MCF 10A (cell line): ENCODE data around the gene IFI27. TPM values are rescaled to one million over a fixed set of nuclear protein-coding genes. Genes with fewer than 3 reads are reported as not detected.
A peak's percentile ranks its signal among the peaks of the same experiment; 100 is the strongest.

Source experiments
- BruUV-seq: library from RNA; stranded (reverse); fragments of 400-500 nt; replicated peaks from 2 replicates; lab custom pipeline; 2021; lab: Mats Ljungman, UMichigan
- CTCF ChIA-PET: fragments of 300-600 bp; sonication (Branson Sonifier 250); formaldehyde crosslinking; extraction: SDS; loops from one replicate; lab custom pipeline; 2021; ENCODE audit warnings: antibody characterized with exemption, inconsistent platforms; lab: Yijun Ruan, JAX
- POLR2A ChIA-PET: fragments of 300-600, 350-650 bp; sonication (Branson Sonifier 250); formaldehyde crosslinking; extraction: SDS; loops from one replicate; lab custom pipeline; 2020; ENCODE audit warnings: antibody characterized with exemption, inconsistent platforms; lab: Yijun Ruan, JAX
- DNase-seq: peaks from one replicate; pipeline ENCODE4 v3.0.0-alpha.2; 2018; ENCODE audit not compliant: unreplicated experiment
- H3K27ac Mint-ChIP-seq: one replicate; pipeline ENCODE4 v1.8.0; 2022; ENCODE audit warnings: mild to moderate bottlenecking, low read depth, mixed read lengths; ENCODE audit not compliant: unreplicated experiment
- H3K27me3 Mint-ChIP-seq: one replicate; pipeline ENCODE4 v1.8.0; 2022; ENCODE audit warnings: mixed read lengths; ENCODE audit not compliant: insufficient read depth, unreplicated experiment
- H3K36me3 Mint-ChIP-seq: one replicate; pipeline ENCODE4 v1.8.0; 2022; ENCODE audit warnings: mild to moderate bottlenecking, moderate library complexity, mixed read lengths; ENCODE audit not compliant: insufficient read depth, unreplicated experiment
- H3K4me1 Mint-ChIP-seq: one replicate; pipeline ENCODE4 v1.8.0; 2022; ENCODE audit warnings: mixed read lengths; ENCODE audit not compliant: insufficient read depth, unreplicated experiment
- H3K4me3 Mint-ChIP-seq: one replicate; pipeline ENCODE4 v1.8.0; 2022; ENCODE audit warnings: mild to moderate bottlenecking, moderate library complexity, mixed read lengths; ENCODE audit not compliant: unreplicated experiment
- H3K9me3 Mint-ChIP-seq: one replicate; pipeline ENCODE4 v1.8.0; 2022; ENCODE audit warnings: mixed read lengths; ENCODE audit not compliant: unreplicated experiment
- intact Hi-C: fragments of 100-400 bp; cut with micrococcal nuclease; formaldehyde crosslinking; loops from 2 replicates; pipeline ENCODE4 v1.14.1; 2022
- total RNA-seq: library from RNA; stranded (reverse); gene quantifications from 2 replicates; pipeline ENCODE4 v1.2.3, GENCODE V29; 2022
- TF ChIP-seq, protein P1 (sequence below): fragments of 200-600 bp; IDR thresholded peaks from one replicate; pipeline ENCODE4 v1.8.0; 2022; ENCODE audit warnings: antibody characterized with exemption, mild to moderate bottlenecking; ENCODE audit not compliant: unreplicated experiment

The IFI27 gene
- total RNA-seq, 1 experiment from 2014 or later: 0.63 TPM

DNA sequence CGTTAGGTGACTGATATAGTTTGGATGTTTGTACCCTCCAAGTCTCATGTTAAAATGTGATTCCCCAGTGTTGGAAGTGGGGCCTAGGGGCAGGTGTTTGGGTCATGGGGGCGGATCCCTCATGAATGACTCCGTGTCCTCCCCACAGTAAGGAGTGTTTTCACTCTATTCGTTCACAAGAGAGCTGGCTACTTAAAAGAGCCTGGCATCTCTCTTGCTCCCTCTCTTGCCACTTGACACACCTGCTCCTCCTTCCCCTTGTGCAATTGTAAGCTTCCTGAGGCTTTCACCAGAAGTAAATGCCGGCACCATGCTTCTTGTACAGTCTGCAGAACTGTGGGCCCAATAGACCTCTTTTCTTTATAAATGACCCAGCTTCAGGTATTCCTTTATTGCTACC is 16.3 kb downstream of the IFI27 start:
- BruUV-seq: no TSS peak
- CTCF ChIA-PET: interaction anchor here (1.6 kb wide), 1 partner anchor 10 kb away, joined by 4 read pairs; no protein-coding TSS in a partner anchor

GRCh38 chr14:94127330-94127729 is 16.8 kb downstream of the IFI27 start:
- CTCF ChIA-PET: interaction anchor here (0.5 to 2.1 kb wide), 5 partner anchors 9 to 1250 kb away, joined by 3 to 7 read pairs (median 4); no protein-coding TSS in a partner anchor
- Mint-ChIP-seq H3K4me3 (no peak overlapping the region), H3K9me3 (no peaks in the 10 kb centered on the region), H3K27ac (no peak overlapping the region), H3K36me3 (no peaks in the 10 kb centered on the region), H3K4me1 (peaks cover 9% of the 10 kb centered on the region), H3K27me3 (no peaks in the 10 kb centered on the region)
- TF ChIP-seq, protein P1, sequence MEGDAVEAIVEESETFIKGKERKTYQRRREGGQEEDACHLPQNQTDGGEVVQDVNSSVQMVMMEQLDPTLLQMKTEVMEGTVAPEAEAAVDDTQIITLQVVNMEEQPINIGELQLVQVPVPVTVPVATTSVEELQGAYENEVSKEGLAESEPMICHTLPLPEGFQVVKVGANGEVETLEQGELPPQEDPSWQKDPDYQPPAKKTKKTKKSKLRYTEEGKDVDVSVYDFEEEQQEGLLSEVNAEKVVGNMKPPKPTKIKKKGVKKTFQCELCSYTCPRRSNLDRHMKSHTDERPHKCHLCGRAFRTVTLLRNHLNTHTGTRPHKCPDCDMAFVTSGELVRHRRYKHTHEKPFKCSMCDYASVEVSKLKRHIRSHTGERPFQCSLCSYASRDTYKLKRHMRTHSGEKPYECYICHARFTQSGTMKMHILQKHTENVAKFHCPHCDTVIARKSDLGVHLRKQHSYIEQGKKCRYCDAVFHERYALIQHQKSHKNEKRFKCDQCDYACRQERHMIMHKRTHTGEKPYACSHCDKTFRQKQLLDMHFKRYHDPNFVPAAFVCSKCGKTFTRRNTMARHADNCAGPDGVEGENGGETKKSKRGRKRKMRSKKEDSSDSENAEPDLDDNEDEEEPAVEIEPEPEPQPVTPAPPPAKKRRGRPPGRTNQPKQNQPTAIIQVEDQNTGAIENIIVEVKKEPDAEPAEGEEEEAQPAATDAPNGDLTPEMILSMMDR: no peak
- intact Hi-C loops: no loop called here
- no peak for DNase-seq
- POLR2A ChIA-PET: interaction anchor here (4.4 kb wide), 1 partner anchor 46 kb away, joined by 31 read pairs; the partner anchor contains the start of genes DDX24 and IFI27L1
- no TSS peak for BruUV-seq

More for the DNA sequence above, 16.3 kb downstream of the IFI27 start:
- no peaks in the 10 kb centered on the region for H3K27me3 Mint-ChIP-seq
- DNase-seq: no peak
- POLR2A ChIA-PET: interaction anchor here (4.4 kb wide), 1 partner anchor 46 kb away, joined by 31 read pairs; the partner anchor contains the start of genes DDX24 and IFI27L1
- no peaks in the 10 kb centered on the region for H3K9me3 Mint-ChIP-seq
- peaks cover 9% of the 10 kb centered on the region for H3K4me1 Mint-ChIP-seq
- H3K4me3 Mint-ChIP-seq: no peak overlapping the region
- no peaks in the 10 kb centered on the region for H3K36me3 Mint-ChIP-seq
- TF ChIP-seq, protein P1: no peak
- intact Hi-C loops: no loop called here
- H3K27ac Mint-ChIP-seq: no peak overlapping the region

DNA sequence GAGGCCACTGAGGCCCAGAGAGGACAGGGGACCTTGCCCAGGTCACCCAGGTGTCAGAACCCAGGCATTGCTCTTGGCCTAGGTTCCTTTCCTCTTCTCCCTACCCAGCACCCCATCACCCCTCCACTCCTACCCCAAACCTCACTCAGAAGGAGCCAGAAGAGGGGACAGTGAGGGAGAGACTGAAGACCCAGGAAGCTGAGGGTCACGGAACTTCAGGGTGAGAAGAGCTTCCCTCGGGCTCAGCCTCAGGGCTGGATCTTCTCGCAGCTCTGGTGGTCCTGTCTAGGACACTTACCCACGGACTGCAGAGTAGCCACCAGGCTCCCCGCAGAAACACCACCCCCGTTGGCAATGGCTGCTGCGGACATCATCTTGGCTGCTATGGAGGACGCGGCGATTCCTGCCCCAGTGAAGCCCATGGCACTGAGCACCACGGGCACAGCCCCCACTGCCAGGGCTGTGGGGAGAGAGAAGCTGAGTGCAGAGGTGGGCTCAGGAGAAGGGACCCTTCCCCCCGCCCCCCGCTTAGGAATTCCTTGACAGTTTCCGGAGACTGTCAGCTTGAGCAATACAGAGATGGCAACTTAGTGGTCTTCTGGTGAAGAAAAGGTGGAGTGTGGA is 17.8 kb downstream of the IFI27 start:
- TF ChIP-seq, protein P1: no peak
- POLR2A ChIA-PET: interaction anchor here (1.0 to 4.4 kb wide), 4 partner anchors 13 to 77 kb away, joined by 3 to 31 read pairs (median 3); partner anchors contain the start of genes DDX24, IFI27 and IFI27L1
- BruUV-seq: no TSS peak
- no peak overlapping the region for H3K27ac Mint-ChIP-seq
- CTCF ChIA-PET: interaction anchor here (0.5 to 2.1 kb wide), 14 partner anchors 8 to 1249 kb away, joined by 3 to 7 read pairs (median 4); partner anchors contain the start of genes DDX24 and IFI27L1
- intact Hi-C loops: no loop called here
- H3K36me3 Mint-ChIP-seq: no peaks in the 10 kb centered on the region
- peak overlapping the region; percentile 80 for H3K4me3 Mint-ChIP-seq
- peaks cover 9% of the 10 kb centered on the region for H3K4me1 Mint-ChIP-seq
- no peaks in the 10 kb centered on the region for H3K9me3 Mint-ChIP-seq
- no peaks in the 10 kb centered on the region for H3K27me3 Mint-ChIP-seq
- DNase-seq: no peak

DNA sequence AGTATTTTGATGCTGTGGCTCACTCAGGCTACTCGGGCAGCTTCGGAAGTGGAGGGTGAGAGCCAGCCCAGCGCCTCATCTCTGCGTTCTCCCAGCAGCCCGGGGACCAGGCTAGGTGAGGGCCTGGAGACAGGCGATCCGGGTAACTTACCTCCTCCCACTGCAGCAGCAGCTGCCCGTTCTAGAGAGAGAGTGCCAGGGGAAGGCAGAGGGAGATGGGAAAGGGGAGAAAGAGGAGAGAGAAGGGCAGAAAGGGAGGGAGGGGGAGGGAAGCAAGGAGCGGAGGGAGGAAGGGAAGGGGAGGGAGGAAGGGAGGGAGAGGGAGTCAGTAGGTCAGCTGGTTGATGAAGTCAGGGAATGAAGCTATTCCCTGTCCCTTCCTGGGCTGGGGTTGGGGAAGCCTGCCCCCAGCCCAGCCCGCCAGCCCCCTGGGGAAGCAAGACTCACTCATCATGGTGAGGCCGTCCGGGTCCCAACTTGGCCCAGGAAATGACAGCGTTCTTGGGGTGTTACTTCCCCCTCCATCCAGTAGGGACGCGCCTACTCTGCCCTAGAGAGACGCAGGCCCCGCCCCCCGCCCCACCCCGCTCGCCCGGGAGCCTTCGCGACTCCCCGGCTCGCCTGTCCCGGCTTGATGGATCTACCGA is 18.7 kb downstream of the IFI27 start, which contains the start of gene IFI27L2:
TSS of gene IFI27L2 (minus strand) at position 494 of the 647 bp plus-strand sequence. CDS start at position 454, 40 bp downstream.
- Mint-ChIP-seq H3K36me3 (no peaks in the 10 kb centered on the region), H3K27ac (peak within 1 kb of the TSS; percentile 43), H3K4me3 (peak within 1 kb of the TSS; percentile 80), H3K27me3 (no peaks in the 10 kb centered on the region), H3K9me3 (no peaks in the 10 kb centered on the region), H3K4me1 (peaks cover 9% of the 10 kb centered on the region)
- no TSS peak for BruUV-seq
- TF ChIP-seq, protein P1: peak; percentile 26
- intact Hi-C loops: loop anchor here (1.0 kb wide), 1 partner anchor 93 kb away; no protein-coding TSS in a partner anchor
- peak; percentile 86 for DNase-seq
- POLR2A ChIA-PET: interaction anchor here (0.6 to 4.4 kb wide), 9 partner anchors 14 to 993 kb away, joined by 3 to 31 read pairs (median 3); partner anchors contain the start of genes DDX24, IFI27 and IFI27L1
- CTCF ChIA-PET: interaction anchor here (0.6 to 2.1 kb wide), 15 partner anchors 14 to 420 kb away, joined by 3 to 7 read pairs (median 4); partner anchors contain the start of genes DDX24 and IFI27L1
